ENCODE measurements around the gene CST7. TPM values are rescaled to one million over a fixed set of nuclear protein-coding genes. Genes with fewer than 3 reads are reported as not detected.

Gene CST7
- total RNA-seq, 1 experiment from 2014 or later: not detected

GRCh38 chr20:24934716-24935115 is 14.4 kb upstream of the CST7 start:
- Histone ChIP-seq H4K91ac (ENCODE audit: insufficient read length, low read depth, low read length) (no peak overlapping the region), H3K27ac (ENCODE audit: insufficient read length, low read depth, low read length) (no peak overlapping the region), H3K27me3 (ENCODE audit: insufficient read depth, low read length) (no peaks in the 10 kb centered on the region), H3K79me1 (ENCODE audit: insufficient read depth, low read depth, low read length, poor library complexity, severe bottlenecking) (no peaks in the 10 kb centered on the region), H2BK12ac (ENCODE audit: insufficient read length, low read depth, low read length) (no peak overlapping the region), H2BK20ac (ENCODE audit: low read depth, low read length, poor library complexity, severe bottlenecking) (no peak overlapping the region), H3K4ac (ENCODE audit: low read depth, low read length) (no peak overlapping the region), H3K14ac (ENCODE audit: insufficient read depth, low read length) (no peak overlapping the region; the same call in 1 of the 2 replicates), H4K5ac (ENCODE audit: insufficient read length, low read depth, low read length) (no peak overlapping the region), H4K20me1 (ENCODE audit: control insufficient read depth, insufficient read depth, insufficient read length) (no peaks in the 10 kb centered on the region), H3K79me2 (ENCODE audit: insufficient read depth, low read length) (no peaks in the 10 kb centered on the region), H3K9me3 (ENCODE audit: control insufficient read depth, low read depth, low read length) (no peaks in the 10 kb centered on the region), H3K56ac (ENCODE audit: insufficient read length, low read depth, low read length) (no peak overlapping the region), H2AFZ (ENCODE audit: low read length) (no peak overlapping the region), H2AK5ac (ENCODE audit: insufficient read length, low read length) (no peak overlapping the region), H3K23ac (ENCODE audit: insufficient read length, low read depth, low read length) (no peak overlapping the region), H2BK15ac (ENCODE audit: low read depth, low read length) (no peak overlapping the region), H2BK120ac (ENCODE audit: low read depth, low read length, poor library complexity, severe bottlenecking) (no peak overlapping the region), H4K8ac (replicated peaks; ENCODE audit: insufficient read length, low read depth, low read length) (no peak overlapping the region), H3K18ac (ENCODE audit: insufficient read length, low read depth, low read length) (no peak overlapping the region), H3K9ac (ENCODE audit: extremely low read depth, insufficient read length, low read length) (no peak overlapping the region), H2BK5ac (ENCODE audit: insufficient read length, low read length) (no peak overlapping the region), H3K4me2 (ENCODE audit: insufficient read depth, insufficient read length, low read length) (no peak overlapping the region), H3K4me1 (ENCODE audit: insufficient read depth, low read length) (peaks cover 4% of the 10 kb centered on the region; the same call in 1 of the 2 replicates), H3T11ph (ENCODE audit: low read length) (no peak overlapping the region), H3K23me2 (ENCODE audit: insufficient read length, low read depth, low read length, poor library complexity, severe bottlenecking) (no peaks in the 10 kb centered on the region)
- H3K27ac Mint-ChIP-seq: no peak overlapping the region
- no peak for DNase-seq
- H3K36me3 Mint-ChIP-seq (ENCODE audit: insufficient read depth in 1 of 3, low read depth in 3 of 3): 0 out of 7 replicates have a peak, but pooled peaks cover 0 to 5% (median 3%) of the 10 kb centered on the region in 3 experiments
- H3K4me1 Mint-ChIP-seq: peaks cover 14 to 15% of the 10 kb centered on the region in 2 experiments
- WGBS (ENCODE audit: extremely low coverage, insufficient read length, low lambda C conversion rate): no CpG with 5 or more reads among the region's 3 CpGs
- peaks cover 2 to 12% of the 10 kb centered on the region in 2 experiments; a peak in 4 of 5 replicates for H3K9me3 Mint-ChIP-seq
- H3K4me3 Mint-ChIP-seq: no peak overlapping the region
- TF ChIP-seq CTCF (conservative IDR thresholded peaks at IDR 0.05): no peak
- peaks cover 7% of the 10 kb centered on the region; the same call in 1 of the 2 replicates for H3K27me3 Mint-ChIP-seq (ENCODE audit: low read depth)
